Ishikawa (cell line): ENCODE measurements around the gene HSPA2.

ENCODE experiments used
- CREB1 ChIP-seq: IDR thresholded peaks from 2 replicates; pipeline ENCODE4 v1.6.1; 2012; ENCODE audit warnings: low read depth
- EGR1 ChIP-seq: IDR thresholded peaks from 2 replicates; pipeline ENCODE4 v1.6.1; 2012
- EP300 ChIP-seq: IDR thresholded peaks from 2 replicates; pipeline ENCODE4 v1.6.1; 2012; ENCODE audit warnings: borderline replicate concordance
- FOXM1 ChIP-seq: IDR thresholded peaks from 2 replicates; pipeline ENCODE4 v1.6.1; 2012; ENCODE audit warnings: low read depth, borderline replicate concordance
- NFIC ChIP-seq: IDR thresholded peaks from 2 replicates; pipeline ENCODE4 v1.6.1; 2012
- RAD21 ChIP-seq: IDR thresholded peaks from 2 replicates; pipeline ENCODE4 v1.6.1; 2012; ENCODE audit warnings: low read depth
- TAF1 ChIP-seq: IDR thresholded peaks from 2 replicates; pipeline ENCODE4 v1.6.1; 2012; ENCODE audit warnings: low read depth, mild to moderate bottlenecking
- TCF12 ChIP-seq: IDR thresholded peaks from 2 replicates; pipeline ENCODE4 v1.6.1; 2012; ENCODE audit warnings: low read depth
- TF ChIP-seq, protein P1 (sequence below): IDR thresholded peaks from 2 replicates; pipeline ENCODE4 v1.6.1; 2012
- TF ChIP-seq, protein P2 (sequence below): IDR thresholded peaks from 2 replicates; pipeline ENCODE4 v1.6.1; 2012; ENCODE audit warnings: low read depth, mild to moderate bottlenecking
- TF ChIP-seq, protein P3 (sequence below): IDR thresholded peaks from 2 replicates; pipeline ENCODE4 v1.6.1; 2012

DNA sequence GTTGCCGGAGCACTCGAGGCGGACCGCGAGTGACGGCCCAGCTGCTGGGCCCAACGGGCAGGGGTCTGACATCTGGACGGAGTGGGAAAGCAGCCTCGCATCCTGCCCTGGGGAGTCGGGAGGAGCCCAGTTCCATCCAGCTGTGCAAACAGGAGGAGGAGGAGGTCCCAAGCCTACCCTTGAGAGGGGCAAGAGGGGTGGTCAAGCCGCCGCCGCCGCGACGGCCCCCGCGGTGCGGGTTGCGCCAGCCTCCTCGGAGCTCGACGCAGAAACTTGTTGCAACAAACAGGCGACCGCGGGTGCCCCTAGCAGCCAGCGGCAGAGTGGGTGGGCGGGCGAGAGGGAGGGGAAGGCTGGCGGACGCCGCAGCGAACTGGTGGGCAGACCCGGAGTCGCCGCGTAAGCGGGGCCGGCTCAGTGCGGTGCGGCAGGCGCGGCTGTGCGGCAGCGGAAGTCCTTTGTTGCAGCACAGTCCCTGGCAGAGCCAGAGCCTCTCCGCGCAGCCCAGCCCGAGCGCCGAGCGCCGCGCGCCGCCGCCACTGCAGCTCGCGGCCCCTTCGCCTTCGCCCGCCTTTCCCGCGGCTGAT is 36.1 kb upstream of the HSPA2 start, which contains the start of gene ZBTB1:
- TF ChIP-seq TCF12 (no peak; the same call in 1 of the 2 replicates), TAF1 (peak; percentile 55), RAD21 (no peak), CREB1 (no peak; the same call in none of the 2 replicates), NFIC (no peak; the same call in 1 of the 2 replicates), EP300 (peak; percentile 42; the same call in 1 of the 2 replicates), EGR1 (peak; percentile 66; the same call in 1 of the 2 replicates), FOXM1 (no peak)
- TF ChIP-seq, protein P1, sequence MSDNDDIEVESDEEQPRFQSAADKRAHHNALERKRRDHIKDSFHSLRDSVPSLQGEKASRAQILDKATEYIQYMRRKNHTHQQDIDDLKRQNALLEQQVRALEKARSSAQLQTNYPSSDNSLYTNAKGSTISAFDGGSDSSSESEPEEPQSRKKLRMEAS, result no peak; the same call in none of the 2 replicates
- TF ChIP-seq, protein P2, sequence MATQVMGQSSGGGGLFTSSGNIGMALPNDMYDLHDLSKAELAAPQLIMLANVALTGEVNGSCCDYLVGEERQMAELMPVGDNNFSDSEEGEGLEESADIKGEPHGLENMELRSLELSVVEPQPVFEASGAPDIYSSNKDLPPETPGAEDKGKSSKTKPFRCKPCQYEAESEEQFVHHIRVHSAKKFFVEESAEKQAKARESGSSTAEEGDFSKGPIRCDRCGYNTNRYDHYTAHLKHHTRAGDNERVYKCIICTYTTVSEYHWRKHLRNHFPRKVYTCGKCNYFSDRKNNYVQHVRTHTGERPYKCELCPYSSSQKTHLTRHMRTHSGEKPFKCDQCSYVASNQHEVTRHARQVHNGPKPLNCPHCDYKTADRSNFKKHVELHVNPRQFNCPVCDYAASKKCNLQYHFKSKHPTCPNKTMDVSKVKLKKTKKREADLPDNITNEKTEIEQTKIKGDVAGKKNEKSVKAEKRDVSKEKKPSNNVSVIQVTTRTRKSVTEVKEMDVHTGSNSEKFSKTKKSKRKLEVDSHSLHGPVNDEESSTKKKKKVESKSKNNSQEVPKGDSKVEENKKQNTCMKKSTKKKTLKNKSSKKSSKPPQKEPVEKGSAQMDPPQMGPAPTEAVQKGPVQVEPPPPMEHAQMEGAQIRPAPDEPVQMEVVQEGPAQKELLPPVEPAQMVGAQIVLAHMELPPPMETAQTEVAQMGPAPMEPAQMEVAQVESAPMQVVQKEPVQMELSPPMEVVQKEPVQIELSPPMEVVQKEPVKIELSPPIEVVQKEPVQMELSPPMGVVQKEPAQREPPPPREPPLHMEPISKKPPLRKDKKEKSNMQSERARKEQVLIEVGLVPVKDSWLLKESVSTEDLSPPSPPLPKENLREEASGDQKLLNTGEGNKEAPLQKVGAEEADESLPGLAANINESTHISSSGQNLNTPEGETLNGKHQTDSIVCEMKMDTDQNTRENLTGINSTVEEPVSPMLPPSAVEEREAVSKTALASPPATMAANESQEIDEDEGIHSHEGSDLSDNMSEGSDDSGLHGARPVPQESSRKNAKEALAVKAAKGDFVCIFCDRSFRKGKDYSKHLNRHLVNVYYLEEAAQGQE, result no peak
- TF ChIP-seq, protein P3, sequence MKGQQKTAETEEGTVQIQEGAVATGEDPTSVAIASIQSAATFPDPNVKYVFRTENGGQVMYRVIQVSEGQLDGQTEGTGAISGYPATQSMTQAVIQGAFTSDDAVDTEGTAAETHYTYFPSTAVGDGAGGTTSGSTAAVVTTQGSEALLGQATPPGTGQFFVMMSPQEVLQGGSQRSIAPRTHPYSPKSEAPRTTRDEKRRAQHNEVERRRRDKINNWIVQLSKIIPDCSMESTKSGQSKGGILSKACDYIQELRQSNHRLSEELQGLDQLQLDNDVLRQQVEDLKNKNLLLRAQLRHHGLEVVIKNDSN, result no peak
